Measurements from ENCODE around the gene MYL3. TPM values are rescaled to one million over a fixed set of nuclear protein-coding genes. Genes with fewer than 3 reads are reported as not detected.

MYL3 gene
- total and polyA plus RNA-seq, 2 of the 4 experiments (the other 2 are of a cell fraction), result 0.09 TPM; not detected in 1

GRCh38 chr3:46894256-46894655, 31.0 kb upstream of the MYL3 start:
- H3K56ac ChIP-seq (ENCODE audit: extremely low read depth, insufficient read depth, low read length), result no peak overlapping the region
- no peak overlapping the region for H2AFZ ChIP-seq (replicated peaks; ENCODE audit: low read length, poor library complexity)
- H3K9ac ChIP-seq (ENCODE audit: low read depth, low read length), result no peak overlapping the region
- H2BK120ac ChIP-seq (ENCODE audit: low read depth, low read length), result no peak overlapping the region
- BruUV-seq (replicated peaks), result no TSS peak
- H3K4ac ChIP-seq (ENCODE audit: low read depth, low read length), result no peak overlapping the region
- DNase-seq (no peak), ATAC-seq (ENCODE audit: low read depth) (no peak)
- intact Hi-C loops (cut with micrococcal nuclease) (no loop called here), in situ Hi-C loops (cut with MboI; ENCODE audit: low sequenced_read_pairs) (loop anchor here (25.0 kb wide), 1 partner anchor 407 kb away; the partner anchor contains the start of gene RTP3), dilution Hi-C loops (cut with HindIII; ENCODE audit: low sequenced_read_pairs, unreplicated experiment) (no loop called here)
- H3K4me3 ChIP-seq (ENCODE audit: insufficient read depth, low read depth, low read length), result no peak overlapping the region
- ChIA-PET POLR2A (ENCODE audit: unreplicated experiment) (no interaction called here), CTCF (no interaction called here)
- H3K9me3 ChIP-seq (ENCODE audit: control insufficient read depth, insufficient read depth, low read length), result no peaks in the 10 kb centered on the region
- H2BK15ac ChIP-seq (ENCODE audit: low read depth, low read length), result no peak overlapping the region
- no peak overlapping the region for H2BK20ac ChIP-seq (ENCODE audit: low read depth, low read length)
- no peaks in the 10 kb centered on the region for H3K36me3 ChIP-seq (ENCODE audit: control insufficient read depth, insufficient read depth, low read length)
- H3K9me1 ChIP-seq (ENCODE audit: insufficient read depth, low read length), result 0 out of 2 replicates have a peak, but pooled peaks cover 3% of the 10 kb centered on the region
- no peaks in the 10 kb centered on the region; the same call in 1 of the 2 replicates for H3K4me1 ChIP-seq (ENCODE audit: control insufficient read depth, insufficient read depth, low read length)
- H2BK5ac ChIP-seq (ENCODE audit: low read depth, low read length, poor library complexity, severe bottlenecking), result no peak overlapping the region
- 95% methylated on average over 4 of the region's 6 CpGs; no CpG with 5 or more reads in 1 of the 2 experiments for WGBS, 2 experiments (ENCODE audit: extremely low coverage in 2 of 2, insufficient read length in 1 of 2)
- TF ChIP-seq NFE2L2 (IDR thresholded peaks at IDR 0.05; ENCODE audit: low read depth, low read length) (no peak), RAD21 (IDR thresholded peaks at IDR 0.05; ENCODE audit: low read length) (no peak), MAFK (IDR thresholded peaks at IDR 0.05; ENCODE audit: low read depth, low read length) (no peak), USF2 (IDR thresholded peaks at IDR 0.05; ENCODE audit: low read depth, low read length) (no peak), POLR2A (IDR thresholded peaks at IDR 0.05; ENCODE audit: low read depth, low read length) (no peak), CTCF (conservative IDR thresholded peaks at IDR 0.05; ENCODE audit: low read depth, low read length) (no peak), FOS (IDR thresholded peaks at IDR 0.05; ENCODE audit: low read depth, low read length) (no peak), RFX5 (IDR thresholded peaks at IDR 0.05; ENCODE audit: low read depth, low read length) (no peak), CEBPB (IDR thresholded peaks at IDR 0.05; ENCODE audit: low read depth, low read length) (no peak)
- TF ChIP-seq, protein P1, sequence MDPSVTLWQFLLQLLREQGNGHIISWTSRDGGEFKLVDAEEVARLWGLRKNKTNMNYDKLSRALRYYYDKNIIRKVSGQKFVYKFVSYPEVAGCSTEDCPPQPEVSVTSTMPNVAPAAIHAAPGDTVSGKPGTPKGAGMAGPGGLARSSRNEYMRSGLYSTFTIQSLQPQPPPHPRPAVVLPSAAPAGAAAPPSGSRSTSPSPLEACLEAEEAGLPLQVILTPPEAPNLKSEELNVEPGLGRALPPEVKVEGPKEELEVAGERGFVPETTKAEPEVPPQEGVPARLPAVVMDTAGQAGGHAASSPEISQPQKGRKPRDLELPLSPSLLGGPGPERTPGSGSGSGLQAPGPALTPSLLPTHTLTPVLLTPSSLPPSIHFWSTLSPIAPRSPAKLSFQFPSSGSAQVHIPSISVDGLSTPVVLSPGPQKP (IDR thresholded peaks at IDR 0.05; ENCODE audit: borderline replicate concordance, low read depth, low read length), result no peak
- H3K14ac ChIP-seq (replicated peaks; ENCODE audit: low read depth, low read length), result no peak overlapping the region
- H4K8ac ChIP-seq (ENCODE audit: low read depth in 2 of 2, low read length in 2 of 2), result no peak overlapping the region
- H3K18ac ChIP-seq (ENCODE audit: low read depth, low read length), result no peak overlapping the region
- H3K27me3 ChIP-seq (ENCODE audit: control insufficient read depth, insufficient read depth, low read length), result peaks cover 38% of the 10 kb centered on the region
- no peak overlapping the region for H3K27ac ChIP-seq (ENCODE audit: insufficient read depth, low read length)
- H3K23ac ChIP-seq (ENCODE audit: low read depth, low read length), result no peak overlapping the region
- no peak overlapping the region for H2AK9ac ChIP-seq (replicated peaks; ENCODE audit: low read depth, low read length, poor library complexity)
- H4K91ac ChIP-seq (ENCODE audit: insufficient read depth, low read depth, low read length), result no peak overlapping the region
- peaks cover 4% of the 10 kb centered on the region for H4K20me1 ChIP-seq (ENCODE audit: insufficient read depth, low read length)
- H3K79me1 ChIP-seq (ENCODE audit: low read depth in 1 of 2, low read length in 2 of 2), result no peaks in the 10 kb centered on the region
- H2AK5ac ChIP-seq (ENCODE audit: low read depth, low read length), result no peak overlapping the region
- H3K4me2 ChIP-seq (ENCODE audit: low read depth, low read length), result no peak overlapping the region
- H4K5ac ChIP-seq (ENCODE audit: low read depth, low read length), result no peak overlapping the region
